Body of pancreas (tissue), 4 donors: ENCODE results near the gene HYAL2. TPM values are rescaled to one million over a fixed set of nuclear protein-coding genes. Genes with fewer than 3 reads are reported as not detected.

Source experiments
- ATAC-seq: fragments of 150-250 bp; one replicate; pipeline ENCODE4 v1.9.1; 2016
- DNase-seq, 4 donors: peaks; one replicate each; pipeline ENCODE4 v3.0.0-alpha.2; 2019
- H3K27ac ChIP-seq, 4 donors: fragments of 200-600 bp; sonication (generic); 1 replicate in 3 of 4; 2 replicates in 1 of 4; pipeline versions ENCODE4 v1.5.1 to v1.6.1; 2016 to 2019; ENCODE audit warnings: mild to moderate bottlenecking in 1 of 4, mixed read lengths in 1 of 4, moderate library complexity in 1 of 4
- H3K27me3 ChIP-seq, 2 donors: fragments of 200-600 bp; sonication (generic); one replicate each; pipeline ENCODE4 v1.6.0; 2016; ENCODE audit warnings: mild to moderate bottlenecking in 1 of 2
- H3K36me3 ChIP-seq, 2 donors: fragments of 200-600 bp; sonication (generic); replicated peaks in 1 of 2; 2 replicates each; pipeline ENCODE4 v1.5.1; 2016; ENCODE audit warnings: low read depth in 2 of 2; ENCODE audit not compliant: insufficient read depth in 1 of 2
- H3K4me1 ChIP-seq: fragments of 200-600 bp; sonication (generic); one replicate; pipeline ENCODE4 v1.6.0; 2016
- H3K4me3 ChIP-seq, 2 donors: fragments of 200-600 bp; sonication (generic); 1 replicate in 1 of 2; 2 replicates in 1 of 2; pipeline ENCODE4 v1.5.1; 2016 to 2019
- H3K9me3 ChIP-seq, 3 donors: fragments of 200-600 bp; sonication (generic); 1 replicate in 2 of 3; 2 replicates in 1 of 3; pipeline ENCODE4 v1.5.1; 2016
- POLR2A ChIP-seq, 3 donors: fragments of 450-650 bp; IDR thresholded peaks; one replicate each; pipeline ENCODE4 v1.6.1; 2016; ENCODE audit warnings: antibody characterized with exemption in 3 of 3, mild to moderate bottlenecking in 2 of 3
- WGBS, 2 donors: methylation state at CpG; one replicate each; pipeline ENCODE4 v1.1.5; 2017; 5-methylcytosine and 5-hydroxymethylcytosine counted together
- intact Hi-C: fragments of 100-400 bp; cut with DNase I; formaldehyde crosslinking; loops from one replicate; pipeline ENCODE4 v1.15.1; 2023
- total RNA-seq, 2 donors: library from RNA; depleted of rRNA; stranded (reverse); fragments of >200 nt; gene quantifications; one replicate each; pipeline ENCODE4 v1.1.0, GENCODE V29; 2016
- TF ChIP-seq, protein P1 (sequence below), 7 experiments: fragments of 450-650 bp in 4 of 7; fragments of 200-600 bp in 3 of 7; sonication (generic) in 3 of 7; IDR thresholded peaks; one replicate each; pipeline ENCODE4 v1.5.1; 2016 to 2019; ENCODE audit warnings: antibody characterized with exemption in 7 of 7

The HYAL2 gene
- total RNA-seq, 2 donors from 2014 or later: 35.6 to 48.3 TPM

DNA sequence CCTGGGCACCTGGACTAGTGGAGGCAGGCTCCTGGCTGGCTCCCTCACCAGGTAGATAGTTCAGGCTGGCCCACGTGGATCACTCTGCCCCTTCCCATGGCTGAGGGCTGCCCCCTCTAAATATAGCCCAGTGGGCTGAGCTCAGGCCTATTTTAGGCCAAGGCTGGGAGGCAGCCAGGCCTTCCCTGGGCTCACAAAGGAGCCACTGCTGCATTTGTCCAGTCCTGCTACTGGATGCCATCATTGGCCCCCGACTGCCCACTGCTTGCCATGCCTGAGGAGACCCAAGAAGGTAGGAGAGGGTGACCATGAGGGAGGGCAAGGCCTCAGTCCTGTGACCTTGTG is 43.7 kb downstream of the HYAL2 start, which contains the start of gene LSMEM2:
Gene LSMEM2 (plus strand): TSS at position 208 of the 345 bp plus-strand sequence. CDS start 27 bp downstream, at position 235.
- H3K27ac ChIP-seq: no peak within 1 kb of the TSS
- ATAC-seq (no peak), DNase-seq (no peak)
- intact Hi-C loops: loop anchor here (10.0 kb wide), 1 partner anchor 84 kb away; the partner anchor contains the start of gene GNAT1
- WGBS, 2 donors: 57% methylated on average over 2 of the region's 2 CpGs; no CpG with 5 or more reads in 1 of the 2 donors
- H3K4me1 ChIP-seq: peaks cover 7% of the 10 kb centered on the region
- TF ChIP-seq, protein P1, sequence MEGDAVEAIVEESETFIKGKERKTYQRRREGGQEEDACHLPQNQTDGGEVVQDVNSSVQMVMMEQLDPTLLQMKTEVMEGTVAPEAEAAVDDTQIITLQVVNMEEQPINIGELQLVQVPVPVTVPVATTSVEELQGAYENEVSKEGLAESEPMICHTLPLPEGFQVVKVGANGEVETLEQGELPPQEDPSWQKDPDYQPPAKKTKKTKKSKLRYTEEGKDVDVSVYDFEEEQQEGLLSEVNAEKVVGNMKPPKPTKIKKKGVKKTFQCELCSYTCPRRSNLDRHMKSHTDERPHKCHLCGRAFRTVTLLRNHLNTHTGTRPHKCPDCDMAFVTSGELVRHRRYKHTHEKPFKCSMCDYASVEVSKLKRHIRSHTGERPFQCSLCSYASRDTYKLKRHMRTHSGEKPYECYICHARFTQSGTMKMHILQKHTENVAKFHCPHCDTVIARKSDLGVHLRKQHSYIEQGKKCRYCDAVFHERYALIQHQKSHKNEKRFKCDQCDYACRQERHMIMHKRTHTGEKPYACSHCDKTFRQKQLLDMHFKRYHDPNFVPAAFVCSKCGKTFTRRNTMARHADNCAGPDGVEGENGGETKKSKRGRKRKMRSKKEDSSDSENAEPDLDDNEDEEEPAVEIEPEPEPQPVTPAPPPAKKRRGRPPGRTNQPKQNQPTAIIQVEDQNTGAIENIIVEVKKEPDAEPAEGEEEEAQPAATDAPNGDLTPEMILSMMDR (IDR thresholded peaks at IDR 0.05): no peak
- TF ChIP-seq POLR2A (IDR thresholded peaks at IDR 0.05): no peak
- H3K4me3 ChIP-seq: no peak within 1 kb of the TSS
- H3K9me3 ChIP-seq: no peaks in the 10 kb centered on the region
- H3K27me3 ChIP-seq: no peaks in the 10 kb centered on the region
- no peaks in the 10 kb centered on the region for H3K36me3 ChIP-seq

DNA sequence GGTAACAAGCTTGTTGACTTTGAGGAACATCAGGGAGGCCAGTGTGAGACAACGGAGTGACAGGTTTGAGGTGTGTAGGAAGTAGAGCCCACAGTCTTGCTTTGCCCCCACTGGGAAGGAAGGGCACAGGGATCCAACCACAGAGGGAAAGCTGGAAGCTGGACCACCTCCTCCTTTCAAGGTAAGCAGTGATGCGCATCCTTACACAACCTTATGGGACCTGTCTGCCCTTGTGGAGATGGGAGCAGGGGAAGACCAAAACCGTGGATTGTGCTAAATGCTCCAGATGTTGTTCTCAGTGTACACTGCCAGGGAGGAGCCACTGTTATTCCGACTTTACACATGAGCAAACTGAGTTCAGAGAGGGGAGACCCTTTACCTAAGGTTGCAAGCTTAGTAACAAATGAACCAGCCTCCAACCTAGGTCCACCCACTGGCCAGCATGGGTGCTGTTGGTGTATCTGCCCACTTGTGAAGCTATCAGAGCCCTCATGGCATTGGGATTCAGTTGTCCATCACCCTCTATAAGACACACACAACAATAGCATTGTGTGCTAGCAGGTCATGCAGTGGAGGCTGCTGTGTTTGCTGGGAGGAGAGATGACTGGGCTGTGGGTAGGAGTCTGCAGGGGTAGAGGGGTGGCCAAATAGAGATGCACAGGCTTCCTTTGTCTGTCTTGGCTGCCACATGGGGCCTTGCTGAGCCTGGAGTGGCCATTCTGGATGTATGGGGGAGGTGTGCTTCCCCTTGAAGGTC is 44.2 kb downstream of the HYAL2 start:
- no peaks in the 10 kb centered on the region for H3K27me3 ChIP-seq
- no peak for DNase-seq
- no peaks in the 10 kb centered on the region for H3K36me3 ChIP-seq
- no peak for ATAC-seq
- 79 to 92% methylated on average over 2 to 4 of the region's 4 CpGs for WGBS, 2 donors
- no peak overlapping the region for H3K4me3 ChIP-seq
- H3K9me3 ChIP-seq: no peaks in the 10 kb centered on the region
- TF ChIP-seq POLR2A (IDR thresholded peaks at IDR 0.05): no peak
- TF ChIP-seq, protein P1 (IDR thresholded peaks at IDR 0.05): no peak
- H3K4me1 ChIP-seq: peaks cover 13% of the 10 kb centered on the region
- no peak overlapping the region for H3K27ac ChIP-seq
- intact Hi-C loops: loop anchor here (10.0 kb wide), 1 partner anchor 84 kb away; the partner anchor contains the start of gene GNAT1

DNA sequence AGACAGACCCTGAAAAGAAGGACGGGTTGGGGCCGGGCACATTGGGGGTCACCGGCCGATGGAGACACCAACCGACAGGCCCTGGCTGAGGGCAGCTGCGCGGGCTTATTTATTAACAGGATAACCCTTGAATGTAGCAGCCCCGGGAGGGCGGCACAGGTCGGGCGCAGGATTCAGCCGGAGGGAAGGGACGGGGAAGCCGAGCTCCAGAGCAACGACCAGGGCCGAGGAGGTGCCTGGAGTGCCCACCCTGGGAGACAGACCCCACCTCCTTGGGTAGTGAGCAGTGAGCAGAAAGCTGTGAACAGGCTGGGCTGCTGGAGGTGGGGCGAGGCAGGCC is 45.8 kb downstream of the HYAL2 start:
- intact Hi-C loops: loop anchor here (10.0 kb wide), 1 partner anchor 82 kb away; the partner anchor contains the start of gene GNAT1
- Histone ChIP-seq H3K4me3 (no peak overlapping the region), H3K27ac (no peak overlapping the region), H3K4me1 (peaks cover 27% of the 10 kb centered on the region), H3K36me3 (no peaks in the 10 kb centered on the region), H3K9me3 (no peaks in the 10 kb centered on the region), H3K27me3 (no peaks in the 10 kb centered on the region)
- 83 to 89% methylated on average over 13 to 17 of the region's 17 CpGs for WGBS, 2 donors
- DNase-seq (no peak), ATAC-seq (no peak)
- no peak for TF ChIP-seq POLR2A (IDR thresholded peaks at IDR 0.05)
- TF ChIP-seq, protein P1 (IDR thresholded peaks at IDR 0.05): no peak

DNA sequence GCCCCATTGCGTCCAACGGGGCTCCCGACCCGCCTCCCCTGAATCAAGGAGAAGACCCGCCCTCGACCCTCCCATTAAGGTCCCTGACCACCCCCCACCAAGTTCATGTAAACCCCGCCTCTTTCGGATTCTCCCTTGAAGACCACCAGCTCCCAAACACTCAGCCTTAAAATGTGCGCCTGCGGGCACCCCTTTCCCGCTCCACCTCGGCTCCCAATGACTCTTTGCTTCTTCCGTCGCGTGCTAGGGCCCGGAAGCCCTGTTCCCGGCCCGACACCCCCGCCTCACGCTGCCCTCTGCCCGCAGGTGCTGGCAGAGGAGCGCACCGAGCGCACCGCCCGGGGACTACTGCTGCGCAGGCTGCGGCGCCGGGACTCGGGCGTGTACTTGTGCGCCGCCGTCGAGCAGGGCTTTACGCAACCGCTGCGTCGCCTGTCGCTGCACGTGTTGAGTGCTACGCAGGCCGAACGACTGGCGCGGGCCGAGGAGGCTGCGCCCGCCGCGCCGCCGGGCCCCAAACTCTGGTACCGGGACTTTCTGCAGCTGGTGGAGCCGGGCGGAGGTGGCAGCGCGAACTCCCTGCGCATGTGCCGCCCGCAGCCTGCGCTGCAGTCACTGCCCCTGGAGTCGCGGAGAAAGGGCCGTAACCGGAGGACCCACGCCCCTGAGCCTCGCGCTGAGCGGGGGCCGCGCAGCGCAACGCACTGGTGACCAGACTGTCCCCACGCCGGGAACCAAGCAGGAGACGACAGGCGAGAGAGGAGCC is 46.4 kb downstream of the HYAL2 start:
- TF ChIP-seq, protein P1 (IDR thresholded peaks at IDR 0.05): no peak
- no peak for TF ChIP-seq POLR2A (IDR thresholded peaks at IDR 0.05)
- Histone ChIP-seq H3K27me3 (no peaks in the 10 kb centered on the region), H3K4me1 (peaks cover 33% of the 10 kb centered on the region), H3K9me3 (no peaks in the 10 kb centered on the region), H3K4me3 (no peak overlapping the region), H3K27ac (no peak overlapping the region), H3K36me3 (no peaks in the 10 kb centered on the region)
- ATAC-seq (no peak), DNase-seq (no peak)
- intact Hi-C loops: loop anchor here (10.0 kb wide), 1 partner anchor 81 kb away; the partner anchor contains the start of gene GNAT1
- WGBS, 2 donors: 64 to 84% methylated on average over 11 to 67 of the region's 79 CpGs
